Measurements from ENCODE around the gene NPEPL1.
"Not testable (repeated sequence)": the region's sequence is repeated elsewhere in the genome, so short reads cannot be mapped to it uniquely, and the experiment has no call there.

The NPEPL1 gene
- total RNA-seq, result 20.0 to 20.7 reads per million in 2 donors

GRCh38 chr20:58692579-58693225, at the start of gene NPEPL1:
Gene NPEPL1, plus strand, starts transcription at chr20:58692800. Its CDS starts 101 bp downstream, at chr20:58692901.
- peak; percentile 44 to 82 (median 48) for DNase-seq

- not testable (repeated sequence) for DNase-seq
Measured at GRCh38 chr20:58642896-58643295, 49.7 kb upstream of the NPEPL1 start.

- DNase-seq, result no peak
Measured at GRCh38 chr20:58645412-58645968, 47.1 kb upstream of the NPEPL1 start.

GRCh38 chr20:58646257-58646656, 46.3 kb upstream of the NPEPL1 start:
- no peak for DNase-seq

- no peak for DNase-seq
Measured at GRCh38 chr20:58646703-58647102, 45.9 kb upstream of the NPEPL1 start.

- DNase-seq, result peak in 1 of 5 experiments; percentile 45
Measured at GRCh38 chr20:58647162-58647795, 45.3 kb upstream of the NPEPL1 start.

GRCh38 chr20:58647796-58648501, 44.7 kb upstream of the NPEPL1 start:
- no peak for DNase-seq

- not testable (repeated sequence) for DNase-seq
Measured at GRCh38 chr20:58648502-58648825, 44.1 kb upstream of the NPEPL1 start.

GRCh38 chr20:58649288-58650180, 43.1 kb upstream of the NPEPL1 start:
- peak in 4 of 5 experiments; percentile 20 to 54 (median 23) for DNase-seq

- DNase-seq, result peak in 3 of 5 experiments; percentile 23 to 68 (median 25)
Measured at GRCh38 chr20:58650181-58650775, 42.3 kb upstream of the NPEPL1 start.

- peak; percentile 63 to 97 (median 76) for DNase-seq
Measured at GRCh38 chr20:58650776-58651558, 41.6 kb upstream of the NPEPL1 start, which contains the start of gene STX16. Gene STX16, plus strand, starts transcription at chr20:58651283. Its CDS starts 724 bp downstream, at chr20:58652007.

- DNase-seq, result peak in 1 of 5 experiments; percentile 22
Measured at GRCh38 chr20:58651559-58651945, 41.0 kb upstream of the NPEPL1 start.

- peak; percentile 31 to 94 (median 65) for DNase-seq
Measured at GRCh38 chr20:58651946-58652605, 40.5 kb upstream of the NPEPL1 start.

- peak in 2 of 5 experiments; percentile 30 to 77 for DNase-seq
Measured at GRCh38 chr20:58652606-58653294, 39.9 kb upstream of the NPEPL1 start.

GRCh38 chr20:58654337-58654736, 38.3 kb upstream of the NPEPL1 start:
- DNase-seq, result no peak

GRCh38 chr20:58655328-58656107, 37.1 kb upstream of the NPEPL1 start:
- no peak for DNase-seq

GRCh38 chr20:58656831-58657230, 35.8 kb upstream of the NPEPL1 start:
- DNase-seq, result no peak

- no peak for DNase-seq
Measured at GRCh38 chr20:58657262-58657661, 35.3 kb upstream of the NPEPL1 start.

GRCh38 chr20:58657986-58658385, 34.6 kb upstream of the NPEPL1 start:
- DNase-seq, result no peak
